ENCODE measurements around the gene CTSE. TPM values are rescaled to one million over a fixed set of nuclear protein-coding genes. Genes with fewer than 3 reads are reported as not detected.

Gene CTSE
- total and polyA plus RNA-seq, 2 experiments from 2014 or later, result not detected

- H3K4me3 ChIP-seq, result no peak overlapping the region
- Mint-ChIP-seq H3K36me3 (ENCODE audit: low read depth) (no peaks in the 10 kb centered on the region), H3K4me1 (peaks cover 11% of the 10 kb centered on the region; the same call in 2 of the 3 replicates), H3K4me3 (no peak overlapping the region), H3K9me3 (no peaks in the 10 kb centered on the region), H3K27ac (no peak overlapping the region), H3K27me3 (ENCODE audit: insufficient read depth, low read depth, poor library complexity) (peaks cover 5% of the 10 kb centered on the region)
- no peaks in the 10 kb centered on the region for H3K27me3 ChIP-seq (ENCODE audit: insufficient read depth)
- H3K79me2 ChIP-seq (replicated peaks; ENCODE audit: insufficient read depth), result no peaks in the 10 kb centered on the region
- TF ChIP-seq JUNB (IDR thresholded peaks at IDR 0.05; ENCODE audit: unreplicated experiment) (no peak), EZH2 (IDR thresholded peaks at IDR 0.05; ENCODE audit: low read depth, unreplicated experiment) (no peak), ZNF462 (CRISPR knock-in tag; IDR thresholded peaks at IDR 0.05) (no peak), NANOG (IDR thresholded peaks at IDR 0.05; ENCODE audit: borderline replicate concordance) (no peak), POLR2AphosphoS5 (IDR thresholded peaks at IDR 0.05; ENCODE audit: low read depth) (no peak), CREB1 (CRISPR knock-in tag; IDR thresholded peaks at IDR 0.05; ENCODE audit: low read depth) (no peak), REST (IDR thresholded peaks at IDR 0.05; ENCODE audit: unreplicated experiment) (no peak)
- H3K36me3 ChIP-seq (ENCODE audit: insufficient read depth), result no peaks in the 10 kb centered on the region
- DNase-seq (ENCODE audit: low spot score), result no peak
- no peak overlapping the region for H3K27ac ChIP-seq (ENCODE audit: low read depth)
- no peak for ATAC-seq
- H4K20me1 ChIP-seq (replicated peaks; ENCODE audit: insufficient read depth), result no peaks in the 10 kb centered on the region
- no peaks in the 10 kb centered on the region for H3F3A ChIP-seq (replicated peaks; ENCODE audit: low read depth)
- no peaks in the 10 kb centered on the region for H3K9me2 ChIP-seq (ENCODE audit: insufficient read depth)
- no peaks in the 10 kb centered on the region for H3K4me1 ChIP-seq (ENCODE audit: insufficient read depth)
- H2AFZ ChIP-seq, result no peak overlapping the region
- H3K4me2 ChIP-seq, result no peak overlapping the region
These were observed 60.9 kb downstream of the CTSE start for GRCh38 chr1:205962821-205963221.
